GM18511 (cell line): ENCODE measurements around the gene UBXN7.
"Not testable (repeated sequence)": the region's sequence is repeated elsewhere in the genome, so short reads cannot be mapped to it uniquely, and the experiment has no call there.

ENCODE experiments used
- ATAC-seq: cut with Tn5 transposase; IDR thresholded peaks from one replicate; pipeline ENCODE4 v1.9.1; 2021; ENCODE audit warnings: mild to moderate bottlenecking, moderate library complexity; ENCODE audit not compliant: unreplicated experiment

Gene UBXN7

DNA sequence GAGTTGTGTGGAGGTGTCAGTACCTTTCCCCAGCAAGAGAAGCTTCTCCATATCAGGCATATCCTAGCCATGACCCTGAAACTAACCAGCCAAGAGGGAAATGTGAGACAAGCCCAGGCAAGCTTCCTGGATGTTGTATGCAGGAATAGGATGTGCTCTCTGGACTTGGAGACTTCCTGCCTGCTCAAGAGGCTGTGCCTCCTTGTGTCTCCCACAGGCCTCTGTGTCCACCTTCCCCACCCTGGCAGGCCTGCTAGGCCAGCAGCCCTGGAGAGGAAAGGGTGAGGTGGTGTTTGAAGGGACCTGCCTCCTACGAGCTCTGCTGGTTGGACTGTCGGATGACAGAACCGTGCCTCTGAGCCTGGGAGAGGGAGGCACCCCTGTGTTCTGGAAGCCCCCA lies 112.1 kb downstream of the UBXN7 start:
- no peak for ATAC-seq

DNA sequence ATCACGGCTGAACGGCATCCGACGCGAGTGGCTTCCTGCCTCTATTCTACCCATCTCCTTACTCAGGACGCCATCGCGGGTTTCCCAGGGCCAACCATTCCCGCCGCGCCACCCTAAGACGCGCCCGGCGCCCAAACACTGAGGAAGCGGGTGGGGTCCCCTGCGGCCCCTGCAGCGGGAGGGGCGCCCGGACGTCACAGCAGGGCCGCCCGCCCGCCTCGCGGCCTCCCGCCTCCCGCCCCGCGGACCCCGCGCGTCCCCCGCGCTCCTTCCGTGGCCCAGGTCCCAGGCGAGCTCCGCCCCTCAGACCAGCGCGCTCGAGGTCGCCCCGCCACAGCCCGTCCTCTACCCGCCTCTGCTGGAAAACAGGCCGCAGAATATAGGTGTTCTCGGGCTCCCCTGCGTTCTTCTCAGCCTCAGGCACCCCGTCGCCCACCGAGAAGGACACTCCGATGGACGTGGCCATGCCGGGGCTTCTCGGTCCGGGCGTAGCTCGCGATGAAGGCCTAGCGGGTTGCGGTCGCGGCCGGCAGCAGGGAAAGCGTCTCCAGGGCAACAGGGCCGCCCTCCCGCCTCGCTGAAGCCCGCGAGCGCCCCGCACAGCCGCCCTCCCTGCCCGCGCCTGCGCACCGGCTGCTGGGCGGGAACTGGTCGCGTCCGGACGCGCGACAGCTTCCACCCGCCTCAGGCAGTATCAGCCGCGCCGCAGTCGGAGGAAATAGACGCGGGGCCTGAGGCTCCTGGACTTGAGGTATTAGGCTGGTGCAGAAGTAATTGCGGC lies 114.3 kb downstream of the UBXN7 start, which contains the start of gene DYNLT2B:
DYNLT2B (minus strand) TSS at position 554 of the 781 bp plus-strand sequence; CDS start at position 466, 88 bp downstream.
- ATAC-seq: peak; percentile 85

DNA sequence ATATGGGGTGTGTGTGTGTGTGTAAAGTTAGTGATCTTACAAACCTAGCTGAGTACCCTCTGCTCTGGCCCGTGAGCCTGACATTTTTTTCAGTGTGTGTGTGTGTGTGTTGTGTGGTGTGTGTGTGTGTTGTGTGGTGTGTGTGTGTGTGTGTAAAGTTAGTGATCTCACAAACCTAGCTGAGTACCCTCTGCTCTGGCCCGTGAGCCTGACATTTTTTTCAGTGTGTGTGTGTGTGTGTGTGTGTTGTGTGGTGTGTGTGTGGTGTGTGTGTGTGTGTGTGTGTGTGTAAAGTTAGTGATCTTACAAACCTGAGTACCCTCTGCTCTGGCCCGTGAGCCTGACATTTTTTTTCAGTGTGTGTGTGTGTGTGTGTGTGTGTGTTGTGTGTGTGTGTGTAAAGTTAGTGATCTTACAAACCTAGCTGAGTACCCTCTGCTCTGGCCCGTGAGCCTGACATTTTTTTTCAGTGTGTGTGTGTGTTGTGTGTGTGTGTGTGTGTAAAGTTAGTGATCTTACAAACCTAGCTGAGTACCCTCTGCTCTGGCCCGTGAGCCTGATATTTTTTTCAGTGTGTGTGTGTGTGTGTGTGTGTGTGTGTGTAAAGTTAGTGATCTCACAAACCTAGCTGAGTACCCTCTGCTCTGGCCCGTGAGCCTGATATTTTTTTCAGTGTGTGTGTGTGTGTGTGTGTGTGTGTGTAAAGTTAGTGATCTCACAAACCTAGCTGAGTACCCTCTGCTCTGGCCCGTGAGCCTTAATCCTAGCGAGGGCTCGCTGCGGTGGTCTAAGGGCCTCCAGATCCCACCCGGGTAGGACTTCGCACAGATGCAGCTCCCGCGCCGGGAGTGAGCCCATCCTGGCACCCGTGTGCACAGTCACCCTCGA lies 115.2 kb downstream of the UBXN7 start:
- ATAC-seq: not testable (repeated sequence)

DNA sequence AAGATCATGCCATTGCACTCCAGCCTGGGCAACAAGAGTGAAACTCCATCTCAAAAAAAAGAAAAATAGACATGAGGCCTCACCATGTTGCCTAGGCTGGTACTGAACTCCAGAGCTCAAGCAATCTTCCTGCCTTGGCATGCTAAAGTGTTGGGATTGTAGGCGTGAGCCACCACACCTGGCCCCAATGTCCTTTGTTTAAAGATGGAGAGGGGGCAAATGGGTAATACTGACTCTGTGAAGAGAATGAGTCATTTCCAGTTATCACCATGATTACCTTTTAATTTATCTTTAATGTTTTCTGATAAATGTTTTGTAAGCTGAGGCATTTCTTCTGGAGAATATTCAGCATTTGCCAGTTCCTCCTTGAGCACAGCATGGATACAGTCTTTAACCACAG lies 116.4 kb downstream of the UBXN7 start:
- no peak for ATAC-seq

DNA sequence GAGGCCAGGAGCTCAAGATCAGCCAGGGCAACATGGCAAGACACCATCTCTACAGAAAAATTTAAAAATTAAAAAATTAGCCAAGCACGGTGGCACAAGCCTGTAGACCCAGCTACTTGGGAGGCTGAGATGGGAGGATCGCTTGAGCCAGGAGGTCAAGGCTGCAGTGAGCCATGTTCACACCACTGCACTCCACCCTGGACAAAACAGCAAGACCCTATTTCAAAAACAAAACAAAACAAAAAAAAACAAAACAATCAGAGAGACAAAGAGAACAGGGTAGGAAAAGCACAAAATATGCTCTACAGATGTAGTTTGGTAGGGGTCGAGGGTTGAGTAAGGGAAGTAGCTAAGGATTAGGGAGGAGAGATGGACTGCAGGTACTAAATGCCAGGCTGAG lies 117.6 kb downstream of the UBXN7 start:
- ATAC-seq: no peak

DNA sequence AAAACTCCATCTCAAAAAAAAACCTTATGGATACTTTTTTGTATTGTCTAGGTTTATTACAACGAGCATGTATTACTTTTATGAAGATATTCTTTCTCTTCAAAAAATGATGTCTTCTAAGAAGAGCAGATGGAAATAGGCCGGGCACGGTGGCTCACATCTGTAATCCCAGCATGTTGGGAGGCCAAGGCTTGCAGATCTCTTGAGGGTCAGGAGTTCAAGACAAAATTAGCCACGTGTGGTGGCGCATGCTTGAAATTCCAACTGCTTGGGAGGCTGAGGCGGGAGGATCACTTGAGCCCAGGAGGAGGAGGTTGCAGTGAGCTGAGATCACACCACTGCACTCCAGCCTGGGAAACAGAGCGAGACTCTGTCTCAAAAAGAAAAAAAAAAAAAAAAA lies 118.1 kb downstream of the UBXN7 start:
- ATAC-seq: not testable (repeated sequence)

DNA sequence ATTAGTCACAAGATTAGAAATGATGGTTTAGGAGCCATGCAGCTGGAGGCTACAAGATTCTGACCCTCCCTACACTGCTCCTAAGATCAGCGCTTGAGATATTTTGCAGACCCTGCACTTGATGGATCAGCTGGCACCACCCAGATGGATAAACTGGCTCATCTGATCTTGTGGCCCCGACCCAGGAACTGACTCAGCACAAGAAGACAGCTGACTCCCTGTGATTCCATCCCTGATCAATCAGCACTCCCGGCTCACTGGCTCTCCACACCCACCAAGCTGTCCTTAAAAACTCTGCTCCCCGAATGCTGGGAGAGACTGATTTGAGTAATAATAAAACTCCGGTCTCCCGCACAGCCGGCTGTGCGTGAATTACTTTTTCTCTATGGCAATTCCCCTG lies 129.3 kb downstream of the UBXN7 start:
- not testable (repeated sequence) for ATAC-seq

DNA sequence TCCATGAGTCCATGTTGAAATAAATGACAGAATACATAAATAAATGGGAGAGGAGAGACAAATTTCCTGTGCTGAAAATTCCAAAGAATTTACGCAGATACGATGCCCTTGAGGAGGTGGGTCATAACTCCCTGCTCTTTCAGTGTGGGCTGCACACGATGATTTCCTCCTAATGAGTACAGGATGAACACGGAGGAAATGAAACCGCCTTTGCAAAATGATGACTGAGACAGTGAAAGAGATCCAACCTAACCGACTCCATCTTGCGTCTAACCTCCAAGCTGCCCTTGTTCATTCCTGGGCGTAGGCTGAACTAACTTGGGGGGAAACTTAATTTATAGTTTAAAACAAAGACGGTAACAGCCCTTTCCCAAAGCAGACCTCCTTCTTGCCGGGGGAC lies 129.7 kb downstream of the UBXN7 start:
- ATAC-seq: not testable (repeated sequence)

DNA sequence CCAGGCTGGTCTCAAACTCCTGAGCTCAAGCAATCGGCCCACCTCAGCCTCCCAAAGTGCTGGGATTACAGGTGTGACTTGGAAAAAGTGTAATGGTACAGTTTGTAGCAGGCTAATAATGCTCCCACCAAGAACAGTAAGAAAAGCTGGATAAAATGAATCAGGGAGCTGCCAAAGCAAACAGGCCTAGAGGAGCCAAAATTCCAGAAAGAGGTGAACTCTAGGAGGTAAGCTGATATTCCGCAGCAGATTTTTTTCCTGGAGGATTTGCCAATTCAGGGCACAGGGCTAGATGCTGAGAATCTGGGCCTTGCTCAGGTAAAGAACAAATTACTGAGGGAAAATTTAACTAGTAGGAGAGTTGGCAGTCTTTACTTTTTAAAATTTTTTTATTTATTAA lies 133.7 kb downstream of the UBXN7 start:
- ATAC-seq: no peak
